ENCODE data around the gene RNLS.

DNA sequence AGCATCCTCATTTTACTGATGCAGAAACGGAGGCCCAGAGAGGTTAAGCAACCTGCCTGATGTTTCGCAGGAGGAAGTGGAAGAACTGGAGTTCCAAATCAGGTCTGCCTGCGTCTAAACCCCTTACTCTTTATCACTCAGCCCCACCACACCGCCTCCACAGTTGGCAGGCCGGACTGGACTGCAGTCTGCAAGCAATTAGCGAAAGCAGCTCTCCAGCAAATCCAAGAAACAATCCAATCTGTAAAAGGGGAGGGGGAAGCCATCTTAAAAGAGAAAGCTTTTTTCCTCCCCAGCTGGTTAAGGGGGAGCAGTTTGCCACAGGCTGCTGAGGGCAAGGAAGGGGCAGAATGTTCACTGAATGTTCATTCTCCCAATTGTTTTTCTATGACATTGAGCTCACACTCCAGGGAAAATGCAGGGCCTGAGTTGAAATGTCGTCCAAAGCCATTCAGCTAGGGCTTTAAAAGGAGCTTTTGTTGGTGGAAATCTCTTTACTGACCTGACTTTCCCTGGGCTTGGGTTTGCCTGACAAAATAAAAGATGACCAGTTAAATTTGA is 350.1 kb downstream of the RNLS start:
- no peak for TF ChIP-seq CTCF (IDR thresholded peaks at IDR 0.05; ENCODE audit: low read depth, low read length)
- no peak for TF ChIP-seq EZH2phosphoT487 (IDR thresholded peaks at IDR 0.05; ENCODE audit: low read depth)
